Measurements from ENCODE around the gene NPLOC4. TPM values are rescaled to one million over a fixed set of nuclear protein-coding genes. Genes with fewer than 3 reads are reported as not detected.

The NPLOC4 gene
- total and polyA plus RNA-seq, 4 donors, result 23.5 to 67.4 (median 50.6) TPM

GRCh38 chr17:81557276-81558114, 79.4 kb downstream of the NPLOC4 start:
- Histone ChIP-seq H3K36me3 (ENCODE audit: control insufficient read depth in 4 of 4, insufficient read depth in 3 of 4, low read depth in 1 of 4, low read length in 3 of 4) (peaks cover 14 to 45% (median 18%) of the 10 kb centered on the region in 4 donors), H3K4me3 (ENCODE audit: low read depth in 1 of 3, low read length in 3 of 3) (no peak overlapping the region), H3K4me1 (ENCODE audit: control insufficient read depth in 4 of 4, insufficient read depth in 4 of 4, low read length in 3 of 4) (peaks cover 5 to 16% (median 12%) of the 10 kb centered on the region in 4 donors), H3K27me3 (ENCODE audit: control insufficient read depth in 4 of 4, insufficient read depth in 4 of 4, low read length in 3 of 4) (no peaks in the 10 kb centered on the region), H3K9me3 (ENCODE audit: control insufficient read depth in 4 of 4, low read length in 3 of 4) (no peaks in the 10 kb centered on the region), H3K27ac (ENCODE audit: low read depth in 1 of 2, low read length in 2 of 2) (no peak overlapping the region), H3K9ac (ENCODE audit: low read depth in 1 of 2, low read length in 2 of 2) (no peak overlapping the region)
- TF ChIP-seq FOXA2 (IDR thresholded peaks at IDR 0.05), result no peak
- TF ChIP-seq RXRA (IDR thresholded peaks at IDR 0.05), result no peak
- TF ChIP-seq ZBTB33 (IDR thresholded peaks at IDR 0.05), result no peak
- no peak for TF ChIP-seq HNF4G (IDR thresholded peaks at IDR 0.05)
- WGBS, result 89% methylated on average over 21 of the region's 21 CpGs
- DNase-seq (ENCODE audit: low spot score), result no peak

- Histone ChIP-seq H3K4me1 (ENCODE audit: control insufficient read depth in 4 of 4, insufficient read depth in 4 of 4, low read length in 3 of 4) (peaks cover 5 to 16% (median 12%) of the 10 kb centered on the region in 4 donors), H3K27me3 (ENCODE audit: control insufficient read depth in 4 of 4, insufficient read depth in 4 of 4, low read length in 3 of 4) (no peaks in the 10 kb centered on the region), H3K4me3 (ENCODE audit: low read depth in 1 of 3, low read length in 3 of 3) (no peak overlapping the region), H3K36me3 (ENCODE audit: control insufficient read depth in 4 of 4, insufficient read depth in 3 of 4, low read depth in 1 of 4, low read length in 3 of 4) (peaks cover 14 to 44% (median 18%) of the 10 kb centered on the region in 4 donors), H3K27ac (ENCODE audit: low read depth in 1 of 2, low read length in 2 of 2) (no peak overlapping the region), H3K9ac (ENCODE audit: low read depth in 1 of 2, low read length in 2 of 2) (no peak overlapping the region), H3K9me3 (ENCODE audit: control insufficient read depth in 4 of 4, low read length in 3 of 4) (no peaks in the 10 kb centered on the region)
- WGBS, result 89% methylated on average over 6 of the region's 6 CpGs
- TF ChIP-seq ZBTB33 (IDR thresholded peaks at IDR 0.05) (no peak), FOXA2 (IDR thresholded peaks at IDR 0.05) (no peak), FOXA1 (IDR thresholded peaks at IDR 0.05) (no peak), HNF4G (IDR thresholded peaks at IDR 0.05) (no peak), MAX (IDR thresholded peaks at IDR 0.05) (no peak), CTCF (IDR thresholded peaks at IDR 0.05; ENCODE audit: low read depth, low read length, missing input control) (no peak), ATF3 (IDR thresholded peaks at IDR 0.05) (no peak), RAD21 (IDR thresholded peaks at IDR 0.05) (no peak), REST (IDR thresholded peaks at IDR 0.05) (no peak), JUND (IDR thresholded peaks at IDR 0.05) (no peak), GABPA (IDR thresholded peaks at IDR 0.05 in 1 of 2, conservative IDR thresholded peaks at IDR 0.05 in 1 of 2) (no peak), NR2F2 (IDR thresholded peaks at IDR 0.05) (no peak), EGR1 (IDR thresholded peaks at IDR 0.05; ENCODE audit: low read depth in 2 of 2) (no peak), RXRA (IDR thresholded peaks at IDR 0.05) (no peak), HNF4A (conservative IDR thresholded peaks at IDR 0.05) (no peak), TAF1 (conservative IDR thresholded peaks at IDR 0.05) (no peak), SP1 (IDR thresholded peaks at IDR 0.05) (no peak), YY1 (IDR thresholded peaks at IDR 0.05) (no peak)
- no peak for DNase-seq (ENCODE audit: low spot score)
Measured at GRCh38 chr17:81556863-81557262, 80.0 kb downstream of the NPLOC4 start.
